Left colon (tissue), 2 donors: ENCODE data around the gene ANO10. TPM values are rescaled to one million over a fixed set of nuclear protein-coding genes. Genes with fewer than 3 reads are reported as not detected.
"Not testable (repeated sequence)": the region's sequence is repeated elsewhere in the genome, so short reads cannot be mapped to it uniquely, and the experiment has no call there.

Experiments
- ATAC-seq: fragments of 200-7000 bp; cut with Tn5 transposase; one replicate; pipeline ENCODE4 v1.9.1; 2020; ENCODE audit warnings: mild to moderate bottlenecking, moderate library complexity
- DNase-seq, 2 donors: peaks; one replicate each; pipeline ENCODE4 v3.0.0-alpha.2; 2020
- intact Hi-C, 2 donors: fragments of 100-400 bp; cut with DNase I in 1 of 2; cut with micrococcal nuclease in 1 of 2; formaldehyde crosslinking; loops; one replicate each; pipeline versions ENCODE4 v1.11.2 to v1.14.0; 2022; cut with DNase I, micrococcal nuclease
- total RNA-seq, 2 donors: library from RNA; stranded (reverse); fragmentation: NEBNext Ultra II Directional; extraction: Animal tissue kit (Norgen Biotek cat#: 25700); gene quantifications; one replicate each; pipeline ENCODE4 v1.2.1, GENCODE V29; 2021
- donor health status: DM: no; HTN: no; CAD: no.
- donor health status: DM: yes; HTN: yes; CAD: no.

ANO10 gene
- total RNA-seq, 2 donors from 2014 or later: 82.0 to 85.3 TPM

- DNase-seq: no peak
- ATAC-seq: no peak
- intact Hi-C loops: no loop called here
Measured at GRCh38 chr3:43632269-43632733, 10.5 kb upstream of the ANO10 start.

GRCh38 chr3:43629741-43630140 lies 7.9 kb upstream of the ANO10 start:
- intact Hi-C loops: no loop called here
- DNase-seq: no peak
- ATAC-seq: no peak

- ATAC-seq: no peak
- intact Hi-C loops: no loop called here
Measured at GRCh38 chr3:43629257-43629656, 7.4 kb upstream of the ANO10 start.

GRCh38 chr3:43627360-43627759 lies 5.5 kb upstream of the ANO10 start:
- intact Hi-C loops: no loop called here
- DNase-seq: no peak
- no peak for ATAC-seq

More at GRCh38 chr3:43629257-43629656, 7.4 kb upstream of the ANO10 start:
- no peak for DNase-seq

GRCh38 chr3:43624619-43625305 lies 3.0 kb upstream of the ANO10 start:
- DNase-seq (no peak), ATAC-seq (no peak)
- intact Hi-C loops: loop anchor here in 1 of 2 donors (5.0 kb wide), 1 partner anchor 68 kb away; the partner anchor contains the start of gene ABHD5

- intact Hi-C loops: loop anchor here in 1 of 2 donors (5.0 kb wide), 1 partner anchor 71 kb away; the partner anchor contains the start of gene ABHD5
- DNase-seq: peak in 1 of 2 donors; percentile 58
Measured at GRCh38 chr3:43620831-43621655, 768 bp downstream of the ANO10 start.

GRCh38 chr3:43619588-43619987 lies 2.2 kb downstream of the ANO10 start:
- DNase-seq (no peak), ATAC-seq (no peak)
- intact Hi-C loops: no loop called here

More at GRCh38 chr3:43620831-43621655, 768 bp downstream of the ANO10 start:
- peak; percentile 23 for ATAC-seq

- intact Hi-C loops: no loop called here
Measured at GRCh38 chr3:43618142-43618541, 3.7 kb downstream of the ANO10 start.

GRCh38 chr3:43616034-43616433 lies 5.8 kb downstream of the ANO10 start:
- no peak for DNase-seq
- intact Hi-C loops: no loop called here
- ATAC-seq: no peak

More at GRCh38 chr3:43618142-43618541, 3.7 kb downstream of the ANO10 start:
- no peak for ATAC-seq
- no peak for DNase-seq

GRCh38 chr3:43615133-43615532 lies 6.7 kb downstream of the ANO10 start:
- intact Hi-C loops: no loop called here
- ATAC-seq (no peak), DNase-seq (no peak)

- intact Hi-C loops: no loop called here
Measured at GRCh38 chr3:43613976-43614375, 7.8 kb downstream of the ANO10 start.

GRCh38 chr3:43612419-43612818 lies 9.4 kb downstream of the ANO10 start:
- DNase-seq: no peak
- peak; percentile 93 for ATAC-seq

More at GRCh38 chr3:43613976-43614375, 7.8 kb downstream of the ANO10 start:
- DNase-seq (no peak), ATAC-seq (peak; percentile 57)

GRCh38 chr3:43609406-43609805 lies 12.4 kb downstream of the ANO10 start:
- DNase-seq (no peak), ATAC-seq (no peak)
- intact Hi-C loops: no loop called here

More at GRCh38 chr3:43612419-43612818, 9.4 kb downstream of the ANO10 start:
- intact Hi-C loops: no loop called here

- intact Hi-C loops: no loop called here
- DNase-seq: no peak
- no peak for ATAC-seq
Measured at GRCh38 chr3:43608751-43609150, 13.1 kb downstream of the ANO10 start.

- ATAC-seq (no peak), DNase-seq (no peak)
- intact Hi-C loops: no loop called here
Measured at GRCh38 chr3:43606284-43606683, 15.5 kb downstream of the ANO10 start.

- DNase-seq, intact Hi-C loops: not testable (repeated sequence)
- ATAC-seq: peak; percentile 96
Measured at GRCh38 chr3:43599959-43600358, 21.9 kb downstream of the ANO10 start.

- ATAC-seq (no peak), DNase-seq (no peak)
- intact Hi-C loops: no loop called here
Measured at GRCh38 chr3:43597961-43598360, 23.9 kb downstream of the ANO10 start.

GRCh38 chr3:43596178-43596577 lies 25.6 kb downstream of the ANO10 start:
- DNase-seq, intact Hi-C loops, ATAC-seq: not testable (repeated sequence)

GRCh38 chr3:43595280-43595679 lies 26.5 kb downstream of the ANO10 start:
- intact Hi-C loops, DNase-seq, ATAC-seq: not testable (repeated sequence)

GRCh38 chr3:43593588-43593987 lies 28.2 kb downstream of the ANO10 start:
- intact Hi-C loops, DNase-seq, ATAC-seq: not testable (repeated sequence)
